Osteocyte (in vitro differentiated cells): ENCODE measurements around the gene GGT1. TPM values are rescaled to one million over a fixed set of nuclear protein-coding genes. Genes with fewer than 3 reads are reported as not detected.
"Not testable (repeated sequence)": the region's sequence is repeated elsewhere in the genome, so short reads cannot be mapped to it uniquely, and the experiment has no call there.

Source experiments
- DNase-seq: peaks from one replicate; pipeline ENCODE4 v3.0.0; 2021; ENCODE audit warnings: mixed read lengths; ENCODE audit not compliant: unreplicated experiment; ENCODE audit errors: extremely low spot score
- H3K27ac Mint-ChIP-seq: one replicate; pipeline ENCODE4 v1.8.0; 2021; ENCODE audit warnings: mild to moderate bottlenecking, mixed read lengths; ENCODE audit not compliant: unreplicated experiment
- H3K27me3 Mint-ChIP-seq: one replicate; pipeline ENCODE4 v1.8.0; 2021; ENCODE audit warnings: mixed read lengths; ENCODE audit not compliant: unreplicated experiment
- H3K36me3 Mint-ChIP-seq: one replicate; pipeline ENCODE4 v1.8.0; 2021; ENCODE audit warnings: mixed read lengths; ENCODE audit not compliant: unreplicated experiment
- H3K4me1 Mint-ChIP-seq: one replicate; pipeline ENCODE4 v1.8.0; 2021; ENCODE audit warnings: mixed read lengths; ENCODE audit not compliant: unreplicated experiment
- H3K4me3 Mint-ChIP-seq: one replicate; pipeline ENCODE4 v1.8.0; 2021; ENCODE audit warnings: mild to moderate bottlenecking, moderate library complexity, mixed read lengths; ENCODE audit not compliant: unreplicated experiment
- H3K9me3 Mint-ChIP-seq: one replicate; pipeline ENCODE4 v1.8.0; 2021; ENCODE audit warnings: mixed read lengths; ENCODE audit not compliant: unreplicated experiment
- CTCF ChIP-seq: fragments of 200-600 bp; sonication (generic); IDR thresholded peaks from 2 replicates; pipeline ENCODE4 v1.5.0; 2021; ENCODE audit warnings: antibody characterized with exemption, mild to moderate bottlenecking, moderate library complexity
- total RNA-seq: library from RNA; stranded (reverse); gene quantifications from 2 replicates; pipeline ENCODE4 v1.2.1, GENCODE V29; 2021

GGT1 gene
- total RNA-seq, 1 donor from 2014 or later: 2.6 TPM

GRCh38 chr22:24595228-24595627, 7.8 kb upstream of the GGT1 start:
- H3K27ac Mint-ChIP-seq: no peak overlapping the region
- H3K4me1 Mint-ChIP-seq: peaks cover 7% of the 10 kb centered on the region
- H3K9me3 Mint-ChIP-seq: no peaks in the 10 kb centered on the region
- no peak overlapping the region for H3K4me3 Mint-ChIP-seq
- H3K36me3 Mint-ChIP-seq: no peaks in the 10 kb centered on the region
- no peak for TF ChIP-seq CTCF
- DNase-seq: no peak
- H3K27me3 Mint-ChIP-seq: no peaks in the 10 kb centered on the region

- no peak for DNase-seq
- TF ChIP-seq CTCF: no peak
- Mint-ChIP-seq H3K4me1 (peaks cover 7% of the 10 kb centered on the region), H3K36me3 (no peaks in the 10 kb centered on the region), H3K27ac (no peak overlapping the region), H3K4me3 (no peak overlapping the region), H3K27me3 (no peaks in the 10 kb centered on the region), H3K9me3 (no peaks in the 10 kb centered on the region)
Observed at GRCh38 chr22:24595863-24596262, 7.1 kb upstream of the GGT1 start.

GRCh38 chr22:24597076-24597475, 5.9 kb upstream of the GGT1 start:
- not testable (repeated sequence) for H3K4me3 Mint-ChIP-seq, DNase-seq, H3K27ac Mint-ChIP-seq, H3K27me3 Mint-ChIP-seq, H3K4me1 Mint-ChIP-seq, H3K36me3 Mint-ChIP-seq, H3K9me3 Mint-ChIP-seq

- DNase-seq: no peak
- no peaks in the 10 kb centered on the region for H3K36me3 Mint-ChIP-seq
Observed at GRCh38 chr22:24599514-24599913, 3.5 kb upstream of the GGT1 start.

DNA sequence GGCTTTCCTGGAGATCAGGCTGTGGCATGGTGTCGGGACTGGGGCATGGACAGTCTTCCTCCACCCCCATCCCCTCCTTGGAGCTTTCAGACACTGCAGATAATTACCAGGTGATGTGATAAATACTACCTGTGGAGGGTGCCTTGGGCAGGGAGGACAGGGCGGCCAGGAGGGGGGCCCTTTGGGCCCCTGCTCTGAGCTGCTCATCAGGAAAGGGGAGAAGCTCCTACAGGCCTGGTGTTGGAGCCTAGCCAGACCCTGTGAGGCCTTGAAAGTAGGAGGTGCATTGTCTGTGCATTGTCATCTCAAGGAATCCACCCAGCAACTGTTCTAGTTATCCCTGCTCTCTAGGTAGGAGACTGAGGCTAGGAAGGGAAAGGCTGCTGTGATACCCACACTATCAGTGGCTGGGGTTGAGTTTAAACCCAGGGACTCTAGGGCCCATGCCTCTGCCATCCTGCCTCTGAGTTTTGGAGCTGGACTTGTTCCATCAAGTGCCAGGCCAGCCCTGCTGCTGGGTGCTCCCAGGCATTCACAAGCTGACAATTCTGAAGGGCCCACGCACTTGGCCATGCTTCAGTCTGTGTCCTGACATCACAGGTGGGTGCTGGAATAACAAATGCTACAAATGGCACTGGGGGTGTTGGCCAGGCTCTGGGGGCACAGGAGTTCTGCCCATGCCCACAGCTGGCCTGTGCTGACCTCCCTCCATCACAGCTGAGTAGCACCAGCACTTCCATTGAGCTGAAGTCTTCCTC, 2.9 kb upstream of the GGT1 start:
- not testable (repeated sequence) for H3K36me3 Mint-ChIP-seq, DNase-seq, H3K4me1 Mint-ChIP-seq, H3K9me3 Mint-ChIP-seq, H3K4me3 Mint-ChIP-seq, H3K27me3 Mint-ChIP-seq, H3K27ac Mint-ChIP-seq

More at GRCh38 chr22:24599514-24599913, 3.5 kb upstream of the GGT1 start:
- Mint-ChIP-seq H3K27me3 (no peaks in the 10 kb centered on the region), H3K9me3 (no peaks in the 10 kb centered on the region), H3K27ac (no peak overlapping the region), H3K4me1 (peaks cover 8% of the 10 kb centered on the region), H3K4me3 (no peak overlapping the region)
- no peak for TF ChIP-seq CTCF

GRCh38 chr22:24601217-24602104, 1.5 kb upstream of the GGT1 start:
- no peaks in the 10 kb centered on the region for H3K36me3 Mint-ChIP-seq
- no peak for DNase-seq
- peaks cover 8% of the 10 kb centered on the region for H3K4me1 Mint-ChIP-seq
- no peaks in the 10 kb centered on the region for H3K27me3 Mint-ChIP-seq
- no peak overlapping the region for H3K27ac Mint-ChIP-seq
- no peak overlapping the region for H3K4me3 Mint-ChIP-seq
- no peak for TF ChIP-seq CTCF
- no peaks in the 10 kb centered on the region for H3K9me3 Mint-ChIP-seq

DNA sequence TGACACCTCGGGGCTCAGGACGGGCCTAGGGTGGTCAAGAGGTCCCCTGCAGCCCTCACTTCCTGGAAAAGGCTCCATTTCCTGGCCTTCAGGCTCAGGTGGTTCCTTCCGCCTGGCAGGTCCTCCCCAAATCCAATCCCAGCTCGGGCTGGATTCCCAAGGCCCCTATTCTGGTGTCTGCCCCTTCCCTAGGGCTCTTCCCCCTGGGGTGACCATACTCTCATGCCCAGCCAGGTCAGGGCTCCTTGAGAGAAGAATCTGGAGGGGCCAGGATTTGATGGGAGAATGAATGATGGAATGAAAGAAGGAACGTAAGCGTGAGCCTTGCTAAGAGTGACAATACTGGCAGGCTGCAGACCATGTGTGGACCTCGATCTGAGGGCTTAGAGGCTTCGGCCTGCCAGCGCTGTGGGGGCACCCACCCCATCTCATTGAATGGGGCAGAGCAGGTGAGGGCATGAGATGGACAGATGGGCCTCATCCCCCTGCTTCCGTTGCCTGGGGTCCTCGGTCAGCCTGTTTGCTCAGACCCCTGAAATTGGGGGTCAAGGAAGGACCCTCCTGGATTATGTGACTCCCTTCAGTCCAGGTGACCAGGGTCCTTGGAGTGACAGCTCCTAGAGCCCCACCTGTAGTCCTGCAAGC, 766 bp upstream of the GGT1 start:
- DNase-seq, H3K27ac Mint-ChIP-seq, H3K9me3 Mint-ChIP-seq, H3K36me3 Mint-ChIP-seq, H3K4me1 Mint-ChIP-seq, H3K27me3 Mint-ChIP-seq, H3K4me3 Mint-ChIP-seq: not testable (repeated sequence)
